T-helper 1 cell treated with Interleukin-12 subunit alpha and Interleukin-12 subunit beta and Interleukin-4 antibody, amounts not matched to agents 30 ng/mL and 1 ng/mL, for 36 hours (primary cell): ENCODE results near the gene EVL. TPM values are rescaled to one million over a fixed set of nuclear protein-coding genes. Genes with fewer than 3 reads are reported as not detected.

Experiments
- intact Hi-C: fragments of 100-400 bp; cut with micrococcal nuclease; formaldehyde crosslinking; loops from one replicate; pipeline ENCODE4 v1.15.1; 2024
- total RNA-seq: library from RNA; stranded (reverse); gene quantifications from 2 replicates; pipeline ENCODE4 v1.2.3, GENCODE V29; 2022

EVL gene
- total RNA-seq, 1 donor from 2014 or later: 1,194 TPM

GRCh38 chr14:100079726-100080005 lies 14.4 kb downstream of the EVL start:
- intact Hi-C loops: loop anchor here (1.0 to 5.0 kb wide), 4 partner anchors 10 to 817 kb away; no protein-coding TSS in a partner anchor

GRCh38 chr14:100080206-100080605 lies 15.0 kb downstream of the EVL start:
- intact Hi-C loops: no loop called here

GRCh38 chr14:100081997-100082625 lies 16.9 kb downstream of the EVL start:
- intact Hi-C loops: loop anchor here (1.0 kb wide), 2 partner anchors 24 to 25 kb away; no protein-coding TSS in a partner anchor

GRCh38 chr14:100082723-100083122 lies 17.5 kb downstream of the EVL start:
- intact Hi-C loops: loop anchor here (1.0 kb wide), 1 partner anchor 24 kb away; no protein-coding TSS in a partner anchor

GRCh38 chr14:100083706-100084105 lies 18.5 kb downstream of the EVL start:
- intact Hi-C loops: no loop called here

GRCh38 chr14:100084591-100084990 lies 19.4 kb downstream of the EVL start:
- intact Hi-C loops: no loop called here

GRCh38 chr14:100085462-100085861 lies 20.2 kb downstream of the EVL start:
- intact Hi-C loops: no loop called here

- intact Hi-C loops: no loop called here
Observed at GRCh38 chr14:100086361-100086760, 21.1 kb downstream of the EVL start.

GRCh38 chr14:100088226-100088625 lies 23.0 kb downstream of the EVL start:
- intact Hi-C loops: no loop called here

GRCh38 chr14:100091386-100091785 lies 26.2 kb downstream of the EVL start:
- intact Hi-C loops: no loop called here

GRCh38 chr14:100092832-100093231 lies 27.6 kb downstream of the EVL start:
- intact Hi-C loops: no loop called here

GRCh38 chr14:100093319-100093718 lies 28.1 kb downstream of the EVL start:
- intact Hi-C loops: no loop called here

- intact Hi-C loops: no loop called here
Observed at GRCh38 chr14:100096656-100097055, 31.4 kb downstream of the EVL start.

GRCh38 chr14:100098171-100098570 lies 32.9 kb downstream of the EVL start:
- intact Hi-C loops: no loop called here

- intact Hi-C loops: no loop called here
Observed at GRCh38 chr14:100100032-100100703, 34.9 kb downstream of the EVL start.

- intact Hi-C loops: no loop called here
Observed at GRCh38 chr14:100102156-100102785, 37.0 kb downstream of the EVL start.

GRCh38 chr14:100103250-100104005 lies 38.2 kb downstream of the EVL start:
- intact Hi-C loops: no loop called here

- intact Hi-C loops: no loop called here
Observed at GRCh38 chr14:100104006-100104352, 38.8 kb downstream of the EVL start.

GRCh38 chr14:100104523-100105300 lies 39.5 kb downstream of the EVL start:
- intact Hi-C loops: loop anchor here (1.0 kb wide), 1 partner anchor 14 kb away; no protein-coding TSS in a partner anchor

- intact Hi-C loops: loop anchor here (1.0 to 2.0 kb wide), 3 partner anchors 15 to 133 kb away; no protein-coding TSS in a partner anchor
Observed at GRCh38 chr14:100105357-100106169, 40.3 kb downstream of the EVL start.
